Body of pancreas (tissue), 4 donors: ENCODE data around the gene RAX2. TPM values are rescaled to one million over a fixed set of nuclear protein-coding genes. Genes with fewer than 3 reads are reported as not detected.

Source experiments
- ATAC-seq: fragments of 150-250 bp; one replicate; pipeline ENCODE4 v1.9.1; 2016
- DNase-seq, 4 donors: peaks; one replicate each; pipeline ENCODE4 v3.0.0-alpha.2; 2019
- H3K27ac ChIP-seq, 4 donors: fragments of 200-600 bp; sonication (generic); 1 replicate in 3 of 4; 2 replicates in 1 of 4; pipeline versions ENCODE4 v1.5.1 to v1.6.1; 2016 to 2019; ENCODE audit warnings: mild to moderate bottlenecking in 1 of 4, mixed read lengths in 1 of 4, moderate library complexity in 1 of 4
- H3K27me3 ChIP-seq, 2 donors: fragments of 200-600 bp; sonication (generic); one replicate each; pipeline ENCODE4 v1.6.0; 2016; ENCODE audit warnings: mild to moderate bottlenecking in 1 of 2
- H3K36me3 ChIP-seq, 2 donors: fragments of 200-600 bp; sonication (generic); replicated peaks in 1 of 2; 2 replicates each; pipeline ENCODE4 v1.5.1; 2016; ENCODE audit warnings: low read depth in 2 of 2; ENCODE audit not compliant: insufficient read depth in 1 of 2
- H3K4me1 ChIP-seq: fragments of 200-600 bp; sonication (generic); one replicate; pipeline ENCODE4 v1.6.0; 2016
- H3K4me3 ChIP-seq, 2 donors: fragments of 200-600 bp; sonication (generic); 1 replicate in 1 of 2; 2 replicates in 1 of 2; pipeline ENCODE4 v1.5.1; 2016 to 2019
- H3K9me3 ChIP-seq, 3 donors: fragments of 200-600 bp; sonication (generic); 1 replicate in 2 of 3; 2 replicates in 1 of 3; pipeline ENCODE4 v1.5.1; 2016
- POLR2A ChIP-seq, 3 donors: fragments of 450-650 bp; IDR thresholded peaks; one replicate each; pipeline ENCODE4 v1.6.1; 2016; ENCODE audit warnings: antibody characterized with exemption in 3 of 3, mild to moderate bottlenecking in 2 of 3
- WGBS, 2 donors: methylation state at CpG; one replicate each; pipeline ENCODE4 v1.1.5; 2017; 5-methylcytosine and 5-hydroxymethylcytosine counted together
- intact Hi-C: fragments of 100-400 bp; cut with DNase I; formaldehyde crosslinking; loops from one replicate; pipeline ENCODE4 v1.15.1; 2023
- total RNA-seq, 2 donors: library from RNA; depleted of rRNA; stranded (reverse); fragments of >200 nt; gene quantifications; one replicate each; pipeline ENCODE4 v1.1.0, GENCODE V29; 2016
- TF ChIP-seq, protein P1 (sequence below), 7 experiments: fragments of 450-650 bp in 4 of 7; fragments of 200-600 bp in 3 of 7; sonication (generic) in 3 of 7; IDR thresholded peaks; one replicate each; pipeline ENCODE4 v1.5.1; 2016 to 2019; ENCODE audit warnings: antibody characterized with exemption in 7 of 7

RAX2 gene
- total RNA-seq, 2 donors from 2014 or later = not detected

- no peaks in the 10 kb centered on the region for H3K9me3 ChIP-seq
Observed at GRCh38 chr19:3751236-3751635, 20.8 kb downstream of the RAX2 start.

DNA sequence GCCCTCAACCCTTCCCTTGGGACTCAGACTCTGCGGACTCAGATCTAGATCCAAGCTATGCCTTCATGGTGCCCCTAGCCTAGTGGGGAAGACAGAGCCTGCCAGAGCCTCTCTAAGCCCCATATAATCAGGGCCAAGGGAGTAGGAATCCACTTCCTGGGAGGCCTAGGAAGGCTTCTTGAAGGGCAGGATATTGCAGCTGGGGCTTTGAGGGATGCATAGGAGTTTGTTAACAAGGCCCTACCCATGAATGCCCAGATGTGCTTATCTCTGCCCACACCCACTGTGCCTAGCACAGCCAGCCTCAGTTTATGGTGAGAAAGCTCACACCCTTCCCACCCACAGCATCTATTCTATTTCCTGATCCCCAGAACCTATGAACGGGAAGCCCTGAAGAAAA lies 21.8 kb downstream of the RAX2 start:
- ATAC-seq (no peak), DNase-seq (no peak)
- intact Hi-C loops = no loop called here
- no peaks in the 10 kb centered on the region for H3K27me3 ChIP-seq
- no peak overlapping the region for H3K27ac ChIP-seq
- peaks cover 0 to 5% of the 10 kb centered on the region in 2 donors for H3K36me3 ChIP-seq
- no peaks in the 10 kb centered on the region for H3K4me1 ChIP-seq
- H3K9me3 ChIP-seq = no peaks in the 10 kb centered on the region
- TF ChIP-seq, protein P1, sequence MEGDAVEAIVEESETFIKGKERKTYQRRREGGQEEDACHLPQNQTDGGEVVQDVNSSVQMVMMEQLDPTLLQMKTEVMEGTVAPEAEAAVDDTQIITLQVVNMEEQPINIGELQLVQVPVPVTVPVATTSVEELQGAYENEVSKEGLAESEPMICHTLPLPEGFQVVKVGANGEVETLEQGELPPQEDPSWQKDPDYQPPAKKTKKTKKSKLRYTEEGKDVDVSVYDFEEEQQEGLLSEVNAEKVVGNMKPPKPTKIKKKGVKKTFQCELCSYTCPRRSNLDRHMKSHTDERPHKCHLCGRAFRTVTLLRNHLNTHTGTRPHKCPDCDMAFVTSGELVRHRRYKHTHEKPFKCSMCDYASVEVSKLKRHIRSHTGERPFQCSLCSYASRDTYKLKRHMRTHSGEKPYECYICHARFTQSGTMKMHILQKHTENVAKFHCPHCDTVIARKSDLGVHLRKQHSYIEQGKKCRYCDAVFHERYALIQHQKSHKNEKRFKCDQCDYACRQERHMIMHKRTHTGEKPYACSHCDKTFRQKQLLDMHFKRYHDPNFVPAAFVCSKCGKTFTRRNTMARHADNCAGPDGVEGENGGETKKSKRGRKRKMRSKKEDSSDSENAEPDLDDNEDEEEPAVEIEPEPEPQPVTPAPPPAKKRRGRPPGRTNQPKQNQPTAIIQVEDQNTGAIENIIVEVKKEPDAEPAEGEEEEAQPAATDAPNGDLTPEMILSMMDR (IDR thresholded peaks at IDR 0.05) = no peak
- no peak for TF ChIP-seq POLR2A (IDR thresholded peaks at IDR 0.05)
- no peak overlapping the region for H3K4me3 ChIP-seq
- 100% methylated on average over 2 of the region's 2 CpGs for WGBS, 2 donors

More at GRCh38 chr19:3751236-3751635, 20.8 kb downstream of the RAX2 start:
- TF ChIP-seq, protein P1 (IDR thresholded peaks at IDR 0.05) = no peak
- no peak for TF ChIP-seq POLR2A (IDR thresholded peaks at IDR 0.05)
- ATAC-seq = no peak
- Histone ChIP-seq H3K27ac (no peak overlapping the region), H3K4me1 (no peaks in the 10 kb centered on the region), H3K4me3 (no peak overlapping the region), H3K36me3 (peaks cover 0 to 5% of the 10 kb centered on the region in 2 donors), H3K27me3 (no peaks in the 10 kb centered on the region)
- DNase-seq = no peak
- intact Hi-C loops = no loop called here
- WGBS, 2 donors = 96% methylated on average over 24 of the region's 30 CpGs; no CpG with 5 or more reads in 1 of the 2 donors

DNA sequence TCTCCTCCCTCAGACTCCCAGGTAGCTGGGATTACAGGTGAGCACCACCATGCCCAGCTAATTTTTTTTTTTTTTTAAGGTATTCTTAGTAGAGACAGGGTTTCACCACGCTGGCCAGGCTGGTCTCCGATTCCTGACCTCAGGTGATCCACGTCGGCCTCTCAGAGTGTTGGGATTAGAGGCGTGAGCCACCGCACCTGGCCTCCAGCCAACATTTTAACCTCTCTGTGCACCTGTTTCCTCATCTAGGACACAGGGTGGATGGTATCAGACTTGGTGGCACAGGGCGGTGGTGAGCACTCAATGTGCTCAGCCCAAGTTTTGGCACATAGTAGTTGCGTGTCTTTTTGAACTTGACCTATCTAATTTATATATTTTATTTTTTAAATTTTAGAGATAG lies 23.1 kb downstream of the RAX2 start:
- Histone ChIP-seq H3K9me3 (no peaks in the 10 kb centered on the region), H3K4me1 (no peaks in the 10 kb centered on the region), H3K36me3 (peaks cover 0 to 5% of the 10 kb centered on the region in 2 donors), H3K4me3 (no peak overlapping the region), H3K27ac (no peak overlapping the region), H3K27me3 (no peaks in the 10 kb centered on the region)
- ATAC-seq = no peak
- no peak for TF ChIP-seq POLR2A (IDR thresholded peaks at IDR 0.05)
- TF ChIP-seq, protein P1 (IDR thresholded peaks at IDR 0.05) = no peak
- no peak for DNase-seq
- WGBS, 2 donors = 83 to 85% methylated on average over 8 of the region's 8 CpGs
- intact Hi-C loops = no loop called here

GRCh38 chr19:3746371-3747056 lies 25.5 kb downstream of the RAX2 start:
- H3K4me3 ChIP-seq = no peak overlapping the region
- no peaks in the 10 kb centered on the region for H3K4me1 ChIP-seq
- H3K9me3 ChIP-seq = no peaks in the 10 kb centered on the region
- no peak for TF ChIP-seq POLR2A (IDR thresholded peaks at IDR 0.05)
- TF ChIP-seq, protein P1 (IDR thresholded peaks at IDR 0.05) = no peak
- no peaks in the 10 kb centered on the region for H3K27me3 ChIP-seq
- intact Hi-C loops = no loop called here
- ATAC-seq (no peak), DNase-seq (no peak)
- peaks cover 0 to 5% of the 10 kb centered on the region in 2 donors for H3K36me3 ChIP-seq
- WGBS, 2 donors = 80% methylated on average over 25 of the region's 31 CpGs
- H3K27ac ChIP-seq = no peak overlapping the region
